Measurements from ENCODE around the gene SYK.

The SYK gene

DNA sequence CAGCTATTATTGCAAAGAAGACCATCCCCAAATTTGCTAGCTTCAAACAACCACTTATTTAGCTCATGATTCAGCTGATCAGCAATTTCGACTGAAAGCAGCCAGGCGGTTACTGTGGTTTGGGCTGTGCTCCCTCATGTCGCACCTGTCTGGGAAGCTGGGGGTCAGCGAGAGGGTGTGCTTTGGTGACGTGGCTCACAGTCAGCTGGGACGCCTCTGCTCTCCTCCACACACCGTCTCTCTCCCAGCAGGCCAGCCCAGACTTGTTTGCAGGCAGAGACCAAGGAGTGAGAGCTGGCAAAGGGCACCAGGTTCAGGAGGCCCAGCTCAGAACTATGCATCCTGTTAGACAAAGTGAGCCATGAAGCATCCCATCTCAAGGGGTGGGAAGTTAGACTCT is 140.9 kb downstream of the SYK start:
- Histone ChIP-seq H3K27ac (ENCODE audit: low read depth, low read length) (no peak overlapping the region), H3K79me2 (ENCODE audit: control insufficient read depth, insufficient read depth, low read length, unreplicated experiment) (no peaks in the 10 kb centered on the region), H3K4me3 (ENCODE audit: low read depth, low read length) (no peak overlapping the region), H3K36me3 (ENCODE audit: insufficient read depth, low read length) (no peaks in the 10 kb centered on the region), H3K27me3 (ENCODE audit: insufficient read depth, low read length) (no peaks in the 10 kb centered on the region), H3K4me1 (ENCODE audit: control insufficient read depth, insufficient read depth, low read length, unreplicated experiment) (peaks cover 14% of the 10 kb centered on the region), H2AFZ (ENCODE audit: low read length, unreplicated experiment) (no peak overlapping the region)

DNA sequence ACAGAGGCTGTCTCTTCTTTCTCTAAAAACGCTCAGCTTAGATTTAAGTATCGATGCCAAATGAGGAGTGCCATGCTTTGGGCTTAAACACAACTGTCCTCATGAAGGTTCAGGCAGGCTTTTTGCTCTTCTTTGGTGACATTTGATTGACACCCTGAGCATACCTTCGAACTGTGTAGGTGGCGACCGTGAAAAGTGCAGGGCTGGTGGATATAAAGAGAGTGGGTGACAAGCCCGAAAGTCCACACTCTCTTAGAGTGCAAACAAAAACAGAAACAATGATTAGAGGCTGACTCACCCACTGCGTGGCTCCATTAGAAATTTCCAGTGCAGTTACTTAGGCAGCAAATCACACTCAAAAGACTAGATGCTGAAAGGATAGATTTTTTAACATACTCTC is 141.7 kb downstream of the SYK start:
- Histone ChIP-seq H3K4me3 (ENCODE audit: low read depth, low read length) (no peak overlapping the region), H2AFZ (ENCODE audit: low read length, unreplicated experiment) (no peak overlapping the region), H3K27ac (ENCODE audit: low read depth, low read length) (no peak overlapping the region), H3K36me3 (ENCODE audit: insufficient read depth, low read length) (no peaks in the 10 kb centered on the region), H3K4me1 (ENCODE audit: control insufficient read depth, insufficient read depth, low read length, unreplicated experiment) (peaks cover 14% of the 10 kb centered on the region), H3K27me3 (ENCODE audit: insufficient read depth, low read length) (no peaks in the 10 kb centered on the region), H3K79me2 (ENCODE audit: control insufficient read depth, insufficient read depth, low read length, unreplicated experiment) (no peaks in the 10 kb centered on the region)

DNA sequence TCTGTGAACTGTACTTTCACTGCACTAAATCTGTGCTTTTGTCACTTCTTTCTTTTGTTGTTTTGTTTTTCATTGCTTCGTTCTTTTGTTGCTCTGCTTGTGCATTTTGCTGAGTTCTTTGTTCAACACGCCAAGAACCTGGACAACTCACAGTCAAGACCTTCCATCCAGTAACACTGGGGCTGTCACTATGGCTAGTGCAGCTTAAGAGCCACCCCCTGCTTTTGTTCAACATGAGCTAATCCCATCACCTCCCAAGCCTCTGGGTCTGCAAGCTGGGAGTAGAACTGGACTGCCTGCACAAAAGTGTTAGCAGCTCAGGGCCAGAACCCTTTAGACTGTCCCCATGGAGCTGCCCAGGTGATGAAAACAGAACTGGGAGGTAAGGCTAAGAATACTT is 143.7 kb downstream of the SYK start:
- H3K27me3 ChIP-seq (ENCODE audit: insufficient read depth, low read length): no peaks in the 10 kb centered on the region
- no peak overlapping the region for H2AFZ ChIP-seq (ENCODE audit: low read length, unreplicated experiment)
- H3K27ac ChIP-seq (ENCODE audit: low read depth, low read length): no peak overlapping the region
- H3K36me3 ChIP-seq (ENCODE audit: insufficient read depth, low read length): no peaks in the 10 kb centered on the region
- H3K79me2 ChIP-seq (ENCODE audit: control insufficient read depth, insufficient read depth, low read length, unreplicated experiment): no peaks in the 10 kb centered on the region
- H3K4me3 ChIP-seq (ENCODE audit: low read depth, low read length): no peak overlapping the region
- H3K4me1 ChIP-seq (ENCODE audit: control insufficient read depth, insufficient read depth, low read length, unreplicated experiment): peaks cover 14% of the 10 kb centered on the region

DNA sequence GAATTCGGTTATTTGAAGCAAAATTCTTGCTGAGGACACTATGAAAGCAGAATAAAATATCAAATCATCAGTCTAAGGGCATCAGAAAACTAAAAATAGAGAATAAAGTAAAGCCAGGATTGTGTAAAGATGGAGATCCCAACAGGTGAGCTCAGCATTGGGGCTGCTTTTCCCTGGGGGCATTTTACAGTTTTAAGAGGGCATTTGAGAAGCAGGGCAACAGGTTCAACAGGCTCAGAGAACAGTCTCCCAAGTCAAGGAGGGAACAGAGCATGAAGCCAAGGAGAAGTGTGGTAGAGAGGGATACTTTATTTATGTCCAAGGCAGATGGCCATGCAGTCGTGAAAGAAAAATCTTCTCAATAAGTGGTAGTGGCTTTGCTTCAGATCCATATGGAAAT is 145.4 kb downstream of the SYK start:
- Histone ChIP-seq H2AFZ (ENCODE audit: low read length, unreplicated experiment) (no peak overlapping the region), H3K4me1 (ENCODE audit: control insufficient read depth, insufficient read depth, low read length, unreplicated experiment) (peaks cover 14% of the 10 kb centered on the region), H3K27me3 (ENCODE audit: insufficient read depth, low read length) (no peaks in the 10 kb centered on the region), H3K27ac (ENCODE audit: low read depth, low read length) (no peak overlapping the region), H3K79me2 (ENCODE audit: control insufficient read depth, insufficient read depth, low read length, unreplicated experiment) (no peaks in the 10 kb centered on the region), H3K4me3 (ENCODE audit: low read depth, low read length) (no peak overlapping the region), H3K36me3 (ENCODE audit: insufficient read depth, low read length) (no peaks in the 10 kb centered on the region)

Data from ACC112 (cell line).